Activated CD4-positive, alpha-beta T cell treated with anti-CD3 and anti-CD28 coated beads for 48 hours (primary cell): Measurements from ENCODE around the gene ABHD15.
A peak's percentile ranks its signal among the peaks of the same experiment; 100 is the strongest.

Experiments
- DNase-seq: peaks from one replicate; pipeline ENCODE4 v3.0.0-alpha.2; 2020

ABHD15 gene

GRCh38 chr17:29581583-29582253, 14.9 kb upstream of the ABHD15 start:
- no peak for DNase-seq

- peak; percentile 93 for DNase-seq
These were observed 13.3 kb upstream of the ABHD15 start for GRCh38 chr17:29579866-29580771.

GRCh38 chr17:29578626-29579485, 12.0 kb upstream of the ABHD15 start:
- DNase-seq: no peak

- no peak for DNase-seq
These were observed 10.8 kb upstream of the ABHD15 start for GRCh38 chr17:29577385-29578211.

GRCh38 chr17:29577001-29577370, 10.1 kb upstream of the ABHD15 start:
- no peak for DNase-seq

GRCh38 chr17:29576214-29577000, 9.6 kb upstream of the ABHD15 start:
- DNase-seq: no peak

- DNase-seq: no peak
These were observed 8.8 kb upstream of the ABHD15 start for GRCh38 chr17:29575511-29576213.

GRCh38 chr17:29574732-29575510, 8.1 kb upstream of the ABHD15 start:
- no peak for DNase-seq

- peak; percentile 2 for DNase-seq
These were observed 7.3 kb upstream of the ABHD15 start for GRCh38 chr17:29573871-29574731.

- DNase-seq: peak; percentile 2
These were observed 6.7 kb upstream of the ABHD15 start for GRCh38 chr17:29573558-29573869.

GRCh38 chr17:29572691-29573557, 6.1 kb upstream of the ABHD15 start:
- peak; percentile 73 for DNase-seq

- no peak for DNase-seq
These were observed 5.2 kb upstream of the ABHD15 start for GRCh38 chr17:29571883-29572681.

- no peak for DNase-seq
These were observed 4.6 kb upstream of the ABHD15 start for GRCh38 chr17:29571486-29571882.

- DNase-seq: no peak
These were observed 3.7 kb upstream of the ABHD15 start for GRCh38 chr17:29570521-29570920.

- DNase-seq: no peak
These were observed 2.6 kb upstream of the ABHD15 start for GRCh38 chr17:29569245-29569950.
